GM08714 (cell line): ENCODE results near the gene SPINK13.
"Not testable (repeated sequence)": the region's sequence is repeated elsewhere in the genome, so short reads cannot be mapped to it uniquely, and the experiment has no call there.

Source experiments
- H3K4me3 ChIP-seq: fragments of 200-500 bp; sonication (Bioruptor generic); 2 replicates; pipeline ENCODE4 v1.5.1; 2014; ENCODE audit warnings: mild to moderate bottlenecking, low read length, inconsistent platforms
- ZNF274 ChIP-seq: IDR thresholded peaks from 2 replicates; pipeline ENCODE4 v1.6.1; 2012; ENCODE audit warnings: mild to moderate bottlenecking, low read depth, low read length

The SPINK13 gene

GRCh38 chr5:148268566-148268965 is at the start of gene SPINK13:
SPINK13 (plus strand) TSS chr5:148268794; CDS start chr5:148270073, 1,279 bp downstream.
- H3K4me3 ChIP-seq = no peak within 1 kb of the TSS
- no peak for TF ChIP-seq ZNF274

- TF ChIP-seq ZNF274 = no peak
- no peak overlapping the region for H3K4me3 ChIP-seq
Observed at GRCh38 chr5:148221508-148221907, 47.1 kb upstream of the SPINK13 start.

DNA sequence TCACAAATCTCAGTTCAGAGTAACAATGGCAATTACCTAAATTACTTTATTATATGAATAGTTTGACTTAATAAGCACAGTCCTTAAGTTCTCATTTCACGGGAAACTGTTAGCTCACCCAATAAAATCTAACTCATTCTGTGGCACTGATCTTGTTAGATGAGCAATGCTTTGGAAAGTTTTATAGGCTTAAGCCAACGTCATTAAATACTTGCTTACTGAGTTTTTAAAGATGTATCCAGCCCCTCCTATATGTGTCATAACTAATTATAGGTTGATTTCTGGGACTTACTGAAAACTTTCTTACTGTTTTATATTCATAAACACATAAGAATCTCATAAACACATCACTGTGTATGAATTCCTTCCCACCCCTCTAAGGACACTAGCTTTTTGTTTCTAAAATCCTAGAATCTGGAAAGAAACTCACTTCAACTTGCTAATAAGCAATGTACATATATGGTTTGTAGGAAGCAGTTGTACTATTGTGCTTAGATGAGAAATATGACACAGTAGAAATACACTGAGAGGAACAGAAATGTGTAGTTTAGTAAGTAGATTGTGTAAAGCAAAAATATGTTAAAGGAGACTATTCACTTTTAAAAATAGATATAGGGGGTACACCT is 44.4 kb upstream of the SPINK13 start:
- no peak overlapping the region for H3K4me3 ChIP-seq
- no peak for TF ChIP-seq ZNF274

DNA sequence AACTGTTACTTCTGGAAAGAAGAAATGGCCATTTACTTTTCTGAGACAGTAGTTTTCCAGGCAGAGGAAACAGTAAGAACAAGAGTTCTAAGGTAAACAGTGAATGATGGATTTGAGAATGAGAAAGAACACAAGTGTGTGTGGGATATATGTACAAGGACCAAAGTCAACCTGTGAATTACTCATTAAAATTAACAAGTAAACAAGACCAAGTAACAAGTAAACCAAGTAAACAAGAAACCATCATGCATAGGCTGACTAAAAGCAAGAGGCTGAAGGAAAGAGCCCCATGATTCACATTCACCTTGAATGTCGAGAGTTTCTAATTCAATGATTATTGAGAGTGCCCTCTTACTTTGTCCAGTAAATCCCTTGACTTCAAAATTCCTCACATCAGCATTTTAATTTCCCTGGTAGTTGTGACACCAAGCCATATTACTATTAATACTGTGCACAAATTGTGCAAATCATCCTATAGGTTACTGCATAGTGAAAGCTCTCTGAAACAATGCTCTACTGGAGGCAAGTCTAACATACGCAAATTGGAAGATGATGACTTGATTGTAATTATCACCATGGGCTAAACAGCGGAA is 40.1 kb upstream of the SPINK13 start:
- H3K4me3 ChIP-seq = no peak overlapping the region

GRCh38 chr5:148229840-148230239 is 38.8 kb upstream of the SPINK13 start:
- H3K4me3 ChIP-seq = no peak overlapping the region
- TF ChIP-seq ZNF274 = no peak

More for the DNA sequence above, 40.1 kb upstream of the SPINK13 start:
- no peak for TF ChIP-seq ZNF274

GRCh38 chr5:148230240-148230639 is 38.4 kb upstream of the SPINK13 start:
- no peak overlapping the region for H3K4me3 ChIP-seq
- no peak for TF ChIP-seq ZNF274

DNA sequence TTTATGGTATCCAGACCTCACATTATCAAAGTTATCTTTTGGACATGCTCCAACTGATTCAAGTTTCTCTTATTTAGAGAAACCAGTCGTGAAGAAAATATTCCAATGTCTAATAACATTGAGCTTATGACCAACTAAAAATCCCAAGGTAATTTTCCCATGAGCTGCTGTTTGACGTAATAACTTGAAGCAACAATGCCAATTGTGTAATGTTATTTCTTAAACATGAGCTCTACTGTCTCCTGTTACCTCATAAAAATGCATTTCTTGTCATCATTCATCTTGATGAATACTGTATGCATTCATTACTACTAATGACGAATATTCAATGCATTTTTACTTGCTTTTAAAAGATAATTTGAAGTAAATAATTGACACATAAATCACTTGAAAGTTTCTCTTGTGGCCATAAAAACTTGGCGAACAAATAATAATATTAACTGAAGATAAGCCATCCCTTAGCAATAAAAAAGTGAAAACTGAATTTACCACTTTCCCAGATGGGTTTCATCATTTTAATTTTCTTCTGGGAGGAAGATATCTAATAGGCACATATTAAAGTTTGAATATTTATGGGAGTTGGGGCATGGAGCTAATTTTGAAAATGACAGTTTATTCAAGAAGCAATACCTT is 30.7 kb upstream of the SPINK13 start:
- no peak for TF ChIP-seq ZNF274
- no peak overlapping the region for H3K4me3 ChIP-seq

GRCh38 chr5:148238418-148238794 is 30.2 kb upstream of the SPINK13 start, which contains the start of gene MARCOL:
MARCOL (plus strand) TSS chr5:148238525; CDS start chr5:148238598, 73 bp downstream.
- TF ChIP-seq ZNF274 = no peak
- H3K4me3 ChIP-seq = no peak within 1 kb of the TSS

- no peak overlapping the region for H3K4me3 ChIP-seq
- no peak for TF ChIP-seq ZNF274
Observed at GRCh38 chr5:148248894-148249293, 19.7 kb upstream of the SPINK13 start.

DNA sequence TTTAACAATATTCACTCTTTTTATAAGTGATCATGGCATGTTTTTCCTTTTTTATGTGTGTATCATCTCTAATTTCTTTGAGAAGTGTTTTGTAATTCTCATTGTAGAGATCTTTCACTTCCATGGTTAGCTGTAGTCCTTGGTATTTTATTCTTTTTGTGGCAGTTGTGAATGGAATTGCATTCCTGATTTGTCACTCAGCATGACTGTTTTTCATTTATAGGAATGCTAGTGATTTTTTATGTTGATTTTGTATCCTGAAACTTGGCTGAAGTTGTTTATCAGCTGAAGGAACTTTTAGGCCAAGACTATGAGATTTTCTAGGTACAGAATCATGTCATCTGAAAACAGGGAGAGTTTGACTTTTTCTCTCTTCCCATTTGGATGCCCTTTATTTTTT is 13.1 kb upstream of the SPINK13 start:
- no peak for TF ChIP-seq ZNF274
- no peak overlapping the region for H3K4me3 ChIP-seq

GRCh38 chr5:148259288-148259687 is 9.3 kb upstream of the SPINK13 start:
- no peak for TF ChIP-seq ZNF274
- H3K4me3 ChIP-seq = no peak overlapping the region

DNA sequence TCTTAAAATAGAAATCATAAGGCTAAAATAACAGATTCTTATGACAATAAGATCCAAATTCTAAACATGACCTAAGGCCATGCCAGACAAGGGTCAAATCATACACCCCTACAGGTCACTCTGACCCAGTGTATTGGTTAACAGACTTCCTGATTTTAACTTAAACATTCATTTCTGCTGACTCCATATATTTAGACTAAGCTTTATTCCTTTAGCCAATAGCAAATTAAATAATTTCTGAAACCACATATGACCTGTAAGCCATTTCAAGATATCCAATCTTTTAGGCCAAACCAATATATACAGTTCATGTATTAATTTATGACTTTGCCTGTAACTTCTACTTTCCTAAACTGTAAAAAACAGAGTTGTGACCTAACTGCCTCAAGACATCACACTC is 7.4 kb upstream of the SPINK13 start:
- H3K4me3 ChIP-seq = no peak overlapping the region
- no peak for TF ChIP-seq ZNF274

DNA sequence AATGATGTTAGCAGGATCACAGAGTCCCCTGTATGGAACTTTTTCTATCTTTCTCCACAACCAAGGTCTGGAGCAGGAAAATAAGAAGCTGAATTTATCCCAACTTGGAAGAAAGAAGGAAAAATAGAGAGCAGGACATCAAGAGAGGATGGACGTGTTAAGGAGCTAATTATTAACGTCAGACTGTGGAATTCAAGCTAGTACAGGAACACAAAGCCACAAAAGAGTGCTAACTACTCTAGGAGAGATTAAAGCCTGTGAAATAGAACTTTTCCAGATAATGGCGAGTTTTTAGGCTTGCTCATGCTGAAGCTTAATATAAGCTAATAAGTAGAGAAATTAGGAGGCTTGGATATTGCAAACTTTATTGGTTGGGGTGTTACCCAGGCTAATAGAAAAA is 632 bp upstream of the SPINK13 start:
- no peak overlapping the region for H3K4me3 ChIP-seq
- no peak for TF ChIP-seq ZNF274

- H3K4me3 ChIP-seq = not testable (repeated sequence)
Observed at GRCh38 chr5:148275129-148275528, 6.5 kb downstream of the SPINK13 start.

DNA sequence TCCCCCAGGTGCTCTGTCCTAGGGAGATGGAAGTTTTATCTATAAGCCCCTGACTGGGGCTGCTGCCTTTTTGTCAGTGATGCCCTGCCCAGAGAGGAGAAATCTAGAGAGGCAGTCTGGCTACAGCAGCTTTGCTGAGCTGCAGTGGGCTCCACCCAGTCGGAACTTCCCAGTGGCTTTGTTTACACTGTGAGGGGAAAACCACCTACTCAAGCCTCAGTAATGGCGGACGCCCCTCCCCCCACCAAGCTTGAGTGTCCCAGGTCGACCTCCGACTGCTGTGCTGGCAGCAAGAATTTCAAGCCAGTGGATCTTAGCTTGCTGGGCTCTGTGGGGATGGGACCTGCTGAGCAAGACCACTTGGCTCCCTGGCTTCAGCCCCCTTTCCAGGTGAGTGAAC is 12.3 kb downstream of the SPINK13 start:
- H3K4me3 ChIP-seq = not testable (repeated sequence)

- not testable (repeated sequence) for H3K4me3 ChIP-seq
Observed at GRCh38 chr5:148281336-148281735, 12.7 kb downstream of the SPINK13 start.
